Astrocyte (in vitro differentiated cells and primary cell): ENCODE data around the gene DYSF. TPM values are rescaled to one million over a fixed set of nuclear protein-coding genes. Genes with fewer than 3 reads are reported as not detected.

ENCODE experiments used
- DNase-seq: peaks from one replicate; pipeline ENCODE4 v3.0.0-alpha.2; 2010; ENCODE audit warnings: low read depth
- FAIRE-seq: peaks from 2 replicates; lab custom pipeline; 2011; peaks lifted over from hg19 to GRCh38; lab: Jason Lieb, UNC
- H2AFZ ChIP-seq: 2 replicates; pipeline ENCODE4 v1.6.0; 2012; ENCODE audit warnings: low read depth, low read length, inconsistent platforms
- H3K27ac ChIP-seq: 2 replicates; pipeline ENCODE4 v1.5.1; 2011; ENCODE audit warnings: low read depth, low read length, inconsistent platforms
- H3K27me3 ChIP-seq: 2 replicates; pipeline ENCODE4 v1.6.0; 2011; ENCODE audit warnings: low read length, inconsistent platforms; ENCODE audit not compliant: insufficient read depth
- H3K36me3 ChIP-seq: 2 replicates; pipeline ENCODE4 v1.5.1; 2011; ENCODE audit warnings: low read length, inconsistent platforms; ENCODE audit not compliant: insufficient read depth
- H3K4me1 ChIP-seq: 2 replicates; pipeline ENCODE4 v1.5.1; 2011; ENCODE audit warnings: low read length, inconsistent platforms; ENCODE audit not compliant: insufficient read depth
- H3K4me2 ChIP-seq: 2 replicates; pipeline ENCODE4 v1.6.0; 2012; ENCODE audit warnings: low read length, inconsistent platforms
- H3K4me3 ChIP-seq: 2 replicates; pipeline ENCODE4 v1.5.1; 2011; ENCODE audit warnings: low read depth, mild to moderate bottlenecking, low read length, inconsistent platforms; ENCODE audit not compliant: insufficient read depth
- H3K79me2 ChIP-seq: 2 replicates; pipeline ENCODE4 v1.6.0; 2012; ENCODE audit warnings: mild to moderate bottlenecking, low read length, inconsistent platforms; ENCODE audit not compliant: insufficient read depth
- H3K9ac ChIP-seq: 2 replicates; pipeline ENCODE4 v1.6.0; 2012; ENCODE audit warnings: mild to moderate bottlenecking, low read length, inconsistent platforms
- H3K9me3 ChIP-seq: 2 replicates; pipeline ENCODE4 v1.5.1; 2012; ENCODE audit warnings: low read depth, mild to moderate bottlenecking, low read length, inconsistent platforms; ENCODE audit not compliant: insufficient read depth
- H4K20me1 ChIP-seq: 2 replicates; pipeline ENCODE4 v1.6.0; 2012; ENCODE audit warnings: low read length, inconsistent platforms; ENCODE audit not compliant: insufficient read depth
- H3K27ac Mint-ChIP-seq: one replicate; pipeline ENCODE4 v1.8.0; 2021; ENCODE audit warnings: mild to moderate bottlenecking, mixed read lengths; ENCODE audit not compliant: unreplicated experiment
- H3K27me3 Mint-ChIP-seq: one replicate; pipeline ENCODE4 v1.8.0; 2021; ENCODE audit warnings: low read depth, mixed read lengths; ENCODE audit not compliant: unreplicated experiment
- H3K36me3 Mint-ChIP-seq: one replicate; pipeline ENCODE4 v1.8.0; 2021; ENCODE audit warnings: low read depth, mixed read lengths; ENCODE audit not compliant: unreplicated experiment
- H3K4me1 Mint-ChIP-seq: one replicate; pipeline ENCODE4 v1.8.0; 2021; ENCODE audit warnings: low read depth, mixed read lengths; ENCODE audit not compliant: unreplicated experiment
- H3K4me3 Mint-ChIP-seq: one replicate; pipeline ENCODE4 v1.8.0; 2021; ENCODE audit warnings: mild to moderate bottlenecking, moderate library complexity, mixed read lengths; ENCODE audit not compliant: unreplicated experiment
- H3K9me3 Mint-ChIP-seq: one replicate; pipeline ENCODE4 v1.8.0; 2021; ENCODE audit warnings: mild to moderate bottlenecking, mixed read lengths; ENCODE audit not compliant: unreplicated experiment
- CTCF ChIP-seq: IDR thresholded peaks from 2 replicates; pipeline ENCODE4 v1.5.1; 2011; ENCODE audit warnings: low read depth, mild to moderate bottlenecking, inconsistent platforms, low read length, moderate library complexity; ENCODE audit not compliant: insufficient read depth
- EZH2 ChIP-seq: IDR thresholded peaks from 2 replicates; pipeline ENCODE4 v1.6.1; 2012; ENCODE audit warnings: mild to moderate bottlenecking, low read length, inconsistent platforms; ENCODE audit not compliant: insufficient read depth
- total RNA-seq: library from RNA; stranded (reverse); gene quantifications from 2 replicates; pipeline ENCODE4 v1.2.1, GENCODE V29; 2021

DYSF gene
- total RNA-seq, 1 donor from 2014 or later = 123 TPM

DNA sequence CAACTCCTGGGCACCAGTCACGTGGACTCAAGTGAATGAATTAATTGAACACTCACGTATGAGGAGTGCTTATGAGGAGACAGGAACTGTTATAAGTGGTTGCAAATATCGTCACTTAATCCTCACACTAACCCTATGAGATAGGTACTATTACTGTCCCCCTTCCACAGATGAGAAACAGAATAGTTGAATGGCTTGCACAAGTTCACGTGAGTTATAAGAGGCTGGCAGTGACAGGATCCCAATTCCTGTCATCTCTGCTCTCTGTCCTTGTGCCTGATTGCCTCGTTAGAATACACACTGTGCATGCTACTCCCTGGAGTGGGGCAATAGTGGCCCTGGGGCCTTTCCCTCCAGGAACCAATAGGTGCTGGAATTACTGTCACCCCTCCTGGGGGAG lies 253.5 kb downstream of the DYSF start:
- TF ChIP-seq CTCF = no peak
- no peak for TF ChIP-seq EZH2
- Mint-ChIP-seq H3K4me3 (no peak overlapping the region), H3K9me3 (peaks cover 10% of the 10 kb centered on the region), H3K36me3 (peaks cover 7% of the 10 kb centered on the region), H3K27ac (no peak overlapping the region), H3K27me3 (peaks cover 87% of the 10 kb centered on the region), H3K4me1 (no peaks in the 10 kb centered on the region)
- H2AFZ ChIP-seq = no peak overlapping the region
- no peak overlapping the region for H3K27ac ChIP-seq
- no peak for DNase-seq
- no peaks in the 10 kb centered on the region for H3K79me2 ChIP-seq
- no peak overlapping the region for H3K4me2 ChIP-seq
- no peak overlapping the region for H3K4me3 ChIP-seq
- H3K9me3 ChIP-seq = no peaks in the 10 kb centered on the region
- H3K36me3 ChIP-seq = no peaks in the 10 kb centered on the region
- H3K4me1 ChIP-seq = no peaks in the 10 kb centered on the region
- FAIRE-seq = no peak
- H3K27me3 ChIP-seq = peaks cover 9% of the 10 kb centered on the region
- no peak overlapping the region for H3K9ac ChIP-seq
- H4K20me1 ChIP-seq = no peaks in the 10 kb centered on the region

- TF ChIP-seq EZH2 = no peak
- no peak for TF ChIP-seq CTCF
- DNase-seq (no peak), FAIRE-seq (no peak)
- Mint-ChIP-seq H3K27ac (no peak overlapping the region), H3K4me3 (no peak overlapping the region), H3K4me1 (peaks cover 4% of the 10 kb centered on the region), H3K36me3 (peaks cover 5% of the 10 kb centered on the region), H3K27me3 (peaks cover 61% of the 10 kb centered on the region), H3K9me3 (peaks cover 10% of the 10 kb centered on the region)
- Histone ChIP-seq H3K36me3 (no peaks in the 10 kb centered on the region), H3K4me1 (peaks cover 10% of the 10 kb centered on the region), H3K27me3 (peaks cover 4% of the 10 kb centered on the region), H2AFZ (no peak overlapping the region), H3K27ac (no peak overlapping the region), H4K20me1 (no peaks in the 10 kb centered on the region), H3K4me3 (no peak overlapping the region), H3K4me2 (no peak overlapping the region), H3K9me3 (no peaks in the 10 kb centered on the region), H3K9ac (no peak overlapping the region), H3K79me2 (no peaks in the 10 kb centered on the region)
These were observed 257.2 kb downstream of the DYSF start for GRCh38 chr2:71710367-71711132.

- no peak overlapping the region for H3K27ac Mint-ChIP-seq
- Histone ChIP-seq H2AFZ (no peak overlapping the region), H3K79me2 (no peaks in the 10 kb centered on the region), H3K4me3 (no peak overlapping the region), H3K4me1 (peaks cover 11% of the 10 kb centered on the region), H3K9me3 (no peaks in the 10 kb centered on the region), H3K9ac (no peak overlapping the region), H3K27ac (no peak overlapping the region), H3K36me3 (no peaks in the 10 kb centered on the region), H3K4me2 (no peak overlapping the region), H4K20me1 (no peaks in the 10 kb centered on the region), H3K27me3 (peaks cover 4% of the 10 kb centered on the region)
- no peak overlapping the region for H3K4me3 Mint-ChIP-seq
- H3K36me3 Mint-ChIP-seq = peaks cover 5% of the 10 kb centered on the region
- DNase-seq (peak; percentile 27), FAIRE-seq (no peak)
- peaks cover 10% of the 10 kb centered on the region for H3K9me3 Mint-ChIP-seq
- no peak for TF ChIP-seq EZH2
- TF ChIP-seq CTCF = no peak
- peaks cover 4% of the 10 kb centered on the region for H3K4me1 Mint-ChIP-seq
- H3K27me3 Mint-ChIP-seq = peaks cover 54% of the 10 kb centered on the region
These were observed 257.9 kb downstream of the DYSF start for GRCh38 chr2:71711133-71711855.
